Kidney epithelial cell (primary cell): ENCODE measurements around the gene HIRA. TPM values are rescaled to one million over a fixed set of nuclear protein-coding genes. Genes with fewer than 3 reads are reported as not detected.

Experiments
- DNase-seq: peaks from one replicate; pipeline ENCODE4 v3.0.0-alpha.2; 2010; ENCODE audit warnings: low read depth
- H3K27me3 ChIP-seq: 2 replicates; pipeline ENCODE4 v1.6.0; 2011; ENCODE audit warnings: low read length; ENCODE audit not compliant: control insufficient read depth, insufficient read depth
- H3K36me3 ChIP-seq: 2 replicates; pipeline ENCODE4 v1.5.1; 2011; ENCODE audit warnings: low read length; ENCODE audit not compliant: control insufficient read depth, insufficient read depth
- H3K4me3 ChIP-seq: 2 replicates; pipeline ENCODE4 v1.5.1; 2011; ENCODE audit warnings: low read depth, mild to moderate bottlenecking, control low read depth, low read length
- total RNA-seq: library from RNA; depleted of rRNA; stranded (reverse); fragments of >200 nt; gene quantifications from 2 replicates; pipeline ENCODE4 v1.2.3, GENCODE V29; 2015
- TF ChIP-seq, protein P1 (sequence below): IDR thresholded peaks from 2 replicates; pipeline ENCODE4 v1.5.1; 2011; ENCODE audit warnings: mild to moderate bottlenecking, moderate library complexity, low read length, control low read depth, inconsistent platforms; ENCODE audit not compliant: insufficient read depth, poor library complexity, severe bottlenecking

The HIRA gene
- total RNA-seq, 1 donor from 2014 or later = 31.8 TPM

- no peak for DNase-seq
- H3K4me3 ChIP-seq = no peak overlapping the region
- H3K27me3 ChIP-seq = no peaks in the 10 kb centered on the region
- H3K36me3 ChIP-seq = no peaks in the 10 kb centered on the region
- TF ChIP-seq, protein P1, sequence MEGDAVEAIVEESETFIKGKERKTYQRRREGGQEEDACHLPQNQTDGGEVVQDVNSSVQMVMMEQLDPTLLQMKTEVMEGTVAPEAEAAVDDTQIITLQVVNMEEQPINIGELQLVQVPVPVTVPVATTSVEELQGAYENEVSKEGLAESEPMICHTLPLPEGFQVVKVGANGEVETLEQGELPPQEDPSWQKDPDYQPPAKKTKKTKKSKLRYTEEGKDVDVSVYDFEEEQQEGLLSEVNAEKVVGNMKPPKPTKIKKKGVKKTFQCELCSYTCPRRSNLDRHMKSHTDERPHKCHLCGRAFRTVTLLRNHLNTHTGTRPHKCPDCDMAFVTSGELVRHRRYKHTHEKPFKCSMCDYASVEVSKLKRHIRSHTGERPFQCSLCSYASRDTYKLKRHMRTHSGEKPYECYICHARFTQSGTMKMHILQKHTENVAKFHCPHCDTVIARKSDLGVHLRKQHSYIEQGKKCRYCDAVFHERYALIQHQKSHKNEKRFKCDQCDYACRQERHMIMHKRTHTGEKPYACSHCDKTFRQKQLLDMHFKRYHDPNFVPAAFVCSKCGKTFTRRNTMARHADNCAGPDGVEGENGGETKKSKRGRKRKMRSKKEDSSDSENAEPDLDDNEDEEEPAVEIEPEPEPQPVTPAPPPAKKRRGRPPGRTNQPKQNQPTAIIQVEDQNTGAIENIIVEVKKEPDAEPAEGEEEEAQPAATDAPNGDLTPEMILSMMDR = no peak
These were observed 127.0 kb downstream of the HIRA start for GRCh38 chr22:19304547-19304946.

DNA sequence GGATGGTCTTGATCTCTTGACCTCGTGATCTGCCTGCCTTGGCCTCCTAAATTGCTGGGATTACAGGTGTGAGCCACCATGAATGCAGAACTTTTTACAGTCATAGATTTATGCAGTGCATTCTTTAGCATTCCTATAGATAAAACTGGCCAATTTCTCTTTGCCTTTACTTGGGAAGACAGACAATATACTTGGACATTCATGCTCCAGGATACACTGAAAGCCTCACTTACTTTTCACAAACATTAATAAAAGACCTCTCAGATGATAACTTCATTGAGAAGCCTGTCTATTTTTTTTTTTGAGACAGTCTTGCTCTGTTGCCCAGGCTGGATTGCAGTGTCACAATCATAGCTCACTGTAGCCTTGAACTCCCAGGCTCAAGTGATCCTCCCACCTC lies 127.7 kb downstream of the HIRA start:
- TF ChIP-seq, protein P1 = no peak

GRCh38 chr22:19295733-19296132 lies 135.8 kb downstream of the HIRA start:
- Histone ChIP-seq H3K27me3 (no peaks in the 10 kb centered on the region), H3K4me3 (no peak overlapping the region), H3K36me3 (no peaks in the 10 kb centered on the region)
- TF ChIP-seq, protein P1 = no peak
- DNase-seq = no peak

More for the DNA sequence above, 127.7 kb downstream of the HIRA start:
- H3K27me3 ChIP-seq = no peaks in the 10 kb centered on the region
- no peak for DNase-seq
- no peak overlapping the region for H3K4me3 ChIP-seq
- no peaks in the 10 kb centered on the region for H3K36me3 ChIP-seq

- Histone ChIP-seq H3K36me3 (no peaks in the 10 kb centered on the region), H3K4me3 (peak overlapping the region; percentile 43), H3K27me3 (no peaks in the 10 kb centered on the region)
- DNase-seq = no peak
- TF ChIP-seq, protein P1 = no peak
These were observed 138.9 kb downstream of the HIRA start for GRCh38 chr22:19292458-19293230.

- no peak for DNase-seq
- Histone ChIP-seq H3K36me3 (no peaks in the 10 kb centered on the region), H3K4me3 (peak within 1 kb of the TSS; percentile 60), H3K27me3 (no peaks in the 10 kb centered on the region)
- TF ChIP-seq, protein P1 = no peak
These were observed 139.7 kb downstream of the HIRA start, which contains the start of gene CLTCL1 for GRCh38 chr22:19291580-19292457. Gene CLTCL1 (minus strand): TSS chr22:19291719. CDS start chr22:19291641, 78 bp downstream.
